ENCODE results near the gene CCND2.

CCND2 gene

DNA sequence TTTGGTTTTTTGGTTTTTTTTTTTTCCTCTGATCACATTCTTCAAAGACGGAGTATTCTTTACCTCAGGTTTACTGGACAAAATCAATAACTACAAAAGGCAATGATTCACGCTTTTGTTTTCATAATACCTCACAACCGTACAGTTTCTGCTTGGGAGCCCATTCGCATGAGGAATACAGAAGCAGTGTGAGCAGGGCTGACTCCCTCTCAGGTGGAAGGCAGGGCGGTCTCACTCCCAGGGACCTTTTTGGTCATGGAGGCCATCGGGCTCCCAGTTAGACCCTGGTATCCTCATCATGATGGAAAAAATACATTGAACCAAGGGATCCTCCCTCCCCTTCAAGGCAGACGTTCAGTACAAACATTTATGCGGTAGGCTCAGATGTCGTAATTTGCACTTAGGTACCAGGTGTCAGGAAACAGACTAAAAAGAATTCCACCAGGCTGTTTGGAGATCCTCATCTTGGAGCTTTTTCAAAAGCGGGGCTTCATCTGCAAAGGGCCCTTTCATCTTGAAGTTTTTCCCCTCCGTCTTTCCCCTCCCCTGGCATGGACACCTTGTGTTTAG, 28.5 kb downstream of the CCND2 start:
- H3K9me3 Mint-ChIP-seq, result no peaks in the 10 kb centered on the region
- TF ChIP-seq, protein P1, sequence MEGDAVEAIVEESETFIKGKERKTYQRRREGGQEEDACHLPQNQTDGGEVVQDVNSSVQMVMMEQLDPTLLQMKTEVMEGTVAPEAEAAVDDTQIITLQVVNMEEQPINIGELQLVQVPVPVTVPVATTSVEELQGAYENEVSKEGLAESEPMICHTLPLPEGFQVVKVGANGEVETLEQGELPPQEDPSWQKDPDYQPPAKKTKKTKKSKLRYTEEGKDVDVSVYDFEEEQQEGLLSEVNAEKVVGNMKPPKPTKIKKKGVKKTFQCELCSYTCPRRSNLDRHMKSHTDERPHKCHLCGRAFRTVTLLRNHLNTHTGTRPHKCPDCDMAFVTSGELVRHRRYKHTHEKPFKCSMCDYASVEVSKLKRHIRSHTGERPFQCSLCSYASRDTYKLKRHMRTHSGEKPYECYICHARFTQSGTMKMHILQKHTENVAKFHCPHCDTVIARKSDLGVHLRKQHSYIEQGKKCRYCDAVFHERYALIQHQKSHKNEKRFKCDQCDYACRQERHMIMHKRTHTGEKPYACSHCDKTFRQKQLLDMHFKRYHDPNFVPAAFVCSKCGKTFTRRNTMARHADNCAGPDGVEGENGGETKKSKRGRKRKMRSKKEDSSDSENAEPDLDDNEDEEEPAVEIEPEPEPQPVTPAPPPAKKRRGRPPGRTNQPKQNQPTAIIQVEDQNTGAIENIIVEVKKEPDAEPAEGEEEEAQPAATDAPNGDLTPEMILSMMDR (IDR thresholded peaks at IDR 0.05; ENCODE audit: unreplicated experiment in 3 of 3), result no peak
- H3K27ac Mint-ChIP-seq, result peak overlapping the region in 1 of 3 experiments; percentile 10
- peaks cover 92% of the 10 kb centered on the region for H3K36me3 Mint-ChIP-seq (ENCODE audit: low read depth)
- no peaks in the 10 kb centered on the region for H3K27me3 Mint-ChIP-seq (ENCODE audit: low read depth)
- peaks cover 24% of the 10 kb centered on the region for H3K4me1 Mint-ChIP-seq
- no peak overlapping the region for H3K4me3 Mint-ChIP-seq

DNA sequence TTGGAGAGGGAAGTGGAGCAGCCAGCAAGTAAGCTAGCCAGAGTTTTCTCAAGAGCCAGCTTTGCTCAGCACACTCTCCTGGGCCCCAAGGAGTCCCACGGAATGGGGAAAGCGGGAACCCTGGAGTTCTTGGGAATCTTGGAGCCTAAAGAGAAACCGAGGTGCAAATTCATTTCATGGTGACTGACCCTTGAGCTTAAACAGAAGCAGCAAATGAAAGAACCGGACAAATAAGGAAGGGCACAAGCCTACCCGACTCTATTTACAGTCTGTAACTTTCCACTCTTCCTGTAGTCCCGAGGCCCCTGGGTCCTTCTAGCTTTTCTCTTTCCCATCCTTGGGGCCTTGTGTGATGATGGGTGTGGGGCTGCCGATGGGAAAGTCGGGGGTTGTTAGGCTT, 29.3 kb downstream of the CCND2 start:
- H3K27me3 Mint-ChIP-seq (ENCODE audit: low read depth), result no peaks in the 10 kb centered on the region
- peaks cover 88% of the 10 kb centered on the region for H3K36me3 Mint-ChIP-seq (ENCODE audit: low read depth)
- H3K9me3 Mint-ChIP-seq, result no peaks in the 10 kb centered on the region
- peaks cover 31% of the 10 kb centered on the region for H3K4me1 Mint-ChIP-seq
- TF ChIP-seq, protein P1 (IDR thresholded peaks at IDR 0.05; ENCODE audit: unreplicated experiment in 3 of 3), result no peak
- H3K27ac Mint-ChIP-seq, result peak overlapping the region in 2 of 3 experiments; percentile 23 to 26
- H3K4me3 Mint-ChIP-seq, result no peak overlapping the region

DNA sequence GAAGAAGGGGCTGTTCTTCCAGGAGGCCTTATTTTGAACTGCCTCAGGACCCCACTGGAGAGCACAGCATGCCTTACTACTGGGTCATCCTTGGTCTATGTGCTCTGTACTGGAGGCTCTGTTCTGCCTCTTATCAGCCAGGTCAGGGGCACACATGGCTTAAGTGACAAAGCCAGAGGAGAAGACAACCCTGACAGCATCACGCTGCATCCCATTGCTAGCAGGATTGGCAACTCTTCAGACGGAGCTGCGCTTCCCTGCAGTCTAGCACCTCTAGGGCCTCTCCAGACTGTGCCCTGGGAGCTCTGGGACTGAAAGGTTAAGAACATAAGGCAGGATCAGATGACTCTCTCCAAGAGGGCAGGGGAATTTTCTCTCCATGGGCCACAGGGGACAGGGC, 30.2 kb downstream of the CCND2 start:
- Mint-ChIP-seq H3K9me3 (no peaks in the 10 kb centered on the region), H3K4me3 (no peak overlapping the region), H3K27me3 (ENCODE audit: low read depth) (no peaks in the 10 kb centered on the region), H3K27ac (peak overlapping the region in 1 of 3 experiments; percentile 23), H3K4me1 (peaks cover 40% of the 10 kb centered on the region), H3K36me3 (ENCODE audit: low read depth) (peaks cover 82% of the 10 kb centered on the region)
- TF ChIP-seq, protein P1 (IDR thresholded peaks at IDR 0.05; ENCODE audit: unreplicated experiment in 3 of 3), result no peak

DNA sequence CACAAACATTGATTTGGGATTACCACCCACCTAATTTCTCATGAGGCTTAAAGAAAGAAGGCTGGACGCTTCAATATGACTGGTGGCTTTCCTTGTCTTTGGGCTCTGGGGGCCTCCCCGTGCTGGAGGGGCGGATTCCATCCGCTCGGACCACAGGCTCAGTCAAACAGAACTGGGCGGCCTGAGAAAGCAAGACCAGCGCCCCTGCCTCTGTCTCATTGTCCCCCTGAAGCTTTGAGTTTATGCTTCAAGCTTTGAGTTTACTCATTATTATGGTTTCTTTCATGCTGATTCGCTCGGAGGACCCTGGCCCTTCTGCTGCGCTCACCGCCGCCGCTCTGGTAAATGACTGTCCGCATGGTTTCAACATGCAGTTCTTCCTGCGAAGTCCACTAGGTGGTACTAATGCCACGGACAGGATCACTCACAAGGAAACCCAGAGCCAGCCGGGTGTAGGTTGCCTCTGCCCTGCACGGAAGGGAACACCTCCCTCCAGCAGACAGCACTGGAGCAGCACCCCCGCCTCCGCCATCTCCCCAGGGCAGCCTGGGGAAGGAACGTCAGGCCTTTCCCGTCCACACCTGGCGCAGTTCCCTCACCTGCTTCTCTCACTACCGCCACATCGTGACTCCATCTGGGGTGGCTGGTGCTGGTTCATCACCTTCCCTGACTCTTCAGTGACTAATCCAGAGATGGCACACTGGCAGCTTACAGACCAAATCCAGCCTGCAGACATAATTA, 34.2 kb downstream of the CCND2 start:
- TF ChIP-seq, protein P1 (IDR thresholded peaks at IDR 0.05; ENCODE audit: unreplicated experiment in 3 of 3), result peak; percentile 65 to 76 (median 72)
- no peaks in the 10 kb centered on the region for H3K27me3 Mint-ChIP-seq (ENCODE audit: low read depth)
- H3K36me3 Mint-ChIP-seq (ENCODE audit: low read depth), result peaks cover 47% of the 10 kb centered on the region
- peaks cover 35% of the 10 kb centered on the region for H3K4me1 Mint-ChIP-seq
- peak overlapping the region; percentile 57 to 71 (median 60) for H3K27ac Mint-ChIP-seq
- peak overlapping the region; percentile 24 to 68 (median 60) for H3K4me3 Mint-ChIP-seq
- no peaks in the 10 kb centered on the region for H3K9me3 Mint-ChIP-seq

DNA sequence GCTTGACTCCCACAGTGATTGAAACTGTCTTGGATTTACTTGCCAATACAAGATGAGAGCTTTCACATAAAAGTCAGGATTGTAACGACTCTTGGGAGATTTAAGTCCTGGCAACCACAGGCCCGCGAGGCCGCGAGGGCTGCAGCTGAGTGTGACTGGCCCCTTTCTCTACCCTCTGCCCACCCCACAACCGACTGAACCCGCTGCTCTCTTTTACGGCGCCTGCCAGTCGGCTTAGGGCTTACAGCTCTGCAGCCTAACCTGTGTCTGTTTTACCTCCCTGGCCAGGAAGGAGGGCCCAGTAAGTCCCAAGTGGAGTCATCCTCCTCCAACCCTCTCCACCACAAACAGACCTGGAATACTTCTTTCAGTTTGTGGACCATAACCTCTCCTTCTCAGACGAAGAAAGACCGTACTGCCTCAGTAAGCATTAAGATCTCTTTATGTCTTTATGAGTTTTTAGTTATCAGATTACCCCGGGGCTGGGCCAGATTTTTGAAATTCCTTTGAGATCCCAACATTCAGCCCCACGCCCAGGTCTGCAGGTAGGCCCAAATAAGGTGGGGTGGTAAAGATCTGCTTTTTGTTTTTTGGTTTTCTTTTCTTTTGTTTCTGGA, 34.9 kb downstream of the CCND2 start:
- Mint-ChIP-seq H3K9me3 (no peaks in the 10 kb centered on the region), H3K27me3 (ENCODE audit: low read depth) (no peaks in the 10 kb centered on the region), H3K4me1 (peaks cover 31% of the 10 kb centered on the region), H3K36me3 (ENCODE audit: low read depth) (peaks cover 41% of the 10 kb centered on the region), H3K4me3 (peak overlapping the region in 2 of 3 experiments; percentile 24 to 68), H3K27ac (peak overlapping the region; percentile 60 to 71 (median 63))
- TF ChIP-seq, protein P1 (IDR thresholded peaks at IDR 0.05; ENCODE audit: unreplicated experiment in 3 of 3), result no peak

All from nephron (organoid).